ENCODE measurements around the gene LY9. TPM values are rescaled to one million over a fixed set of nuclear protein-coding genes. Genes with fewer than 3 reads are reported as not detected.
A peak's percentile ranks its signal among the peaks of the same experiment; 100 is the strongest.

Gene LY9
- total RNA-seq, 1 donor from 2014 or later: 0.49 TPM

GRCh38 chr1:160758521-160758920, 37.5 kb upstream of the LY9 start:
- intact Hi-C loops (cut with micrococcal nuclease): no loop called here
- peaks cover 17% of the 10 kb centered on the region for H3K36me3 Mint-ChIP-seq (ENCODE audit: low read depth)
- H3K9me3 Mint-ChIP-seq: peaks cover 28% of the 10 kb centered on the region
- no peak overlapping the region for H3K4me3 Mint-ChIP-seq
- H3K27ac Mint-ChIP-seq: no peak overlapping the region
- no peak for DNase-seq (ENCODE audit: low spot score)
- H3K4me1 Mint-ChIP-seq (ENCODE audit: low read depth): peaks cover 41% of the 10 kb centered on the region
- no peaks in the 10 kb centered on the region for H3K27me3 Mint-ChIP-seq (ENCODE audit: insufficient read depth)

DNA sequence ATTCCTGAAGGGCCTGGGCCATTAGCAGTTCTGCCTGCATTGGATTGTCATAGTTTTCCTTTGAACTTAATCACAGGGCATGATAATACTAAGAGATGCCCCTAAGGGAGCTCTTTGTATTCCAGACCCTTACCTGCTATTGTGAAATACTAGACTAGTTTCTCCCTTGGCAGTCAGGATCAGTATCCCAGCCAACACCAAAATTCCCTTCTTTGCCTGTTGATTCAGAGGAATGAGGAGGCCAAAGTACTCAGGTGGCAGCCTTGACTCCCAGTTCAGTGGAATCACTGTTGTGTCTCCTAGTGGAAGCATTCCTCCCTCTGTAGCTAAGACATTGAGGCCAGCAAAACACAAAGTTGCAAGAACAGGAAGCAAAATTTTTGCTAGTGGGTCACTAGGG, 36.2 kb upstream of the LY9 start:
- Mint-ChIP-seq H3K27ac (no peak overlapping the region), H3K9me3 (peaks cover 28% of the 10 kb centered on the region), H3K4me3 (no peak overlapping the region), H3K36me3 (ENCODE audit: low read depth) (peaks cover 9% of the 10 kb centered on the region), H3K4me1 (ENCODE audit: low read depth) (peaks cover 32% of the 10 kb centered on the region), H3K27me3 (ENCODE audit: insufficient read depth) (no peaks in the 10 kb centered on the region)
- intact Hi-C loops (cut with micrococcal nuclease): no loop called here
- no peak for DNase-seq (ENCODE audit: low spot score)

GRCh38 chr1:160761046-160761445, 34.9 kb upstream of the LY9 start:
- intact Hi-C loops (cut with micrococcal nuclease): no loop called here
- H3K4me1 Mint-ChIP-seq (ENCODE audit: low read depth): peaks cover 25% of the 10 kb centered on the region
- peaks cover 28% of the 10 kb centered on the region for H3K9me3 Mint-ChIP-seq
- H3K36me3 Mint-ChIP-seq (ENCODE audit: low read depth): peaks cover 9% of the 10 kb centered on the region
- DNase-seq (ENCODE audit: low spot score): no peak
- no peak overlapping the region for H3K27ac Mint-ChIP-seq
- H3K27me3 Mint-ChIP-seq (ENCODE audit: insufficient read depth): no peaks in the 10 kb centered on the region
- no peak overlapping the region for H3K4me3 Mint-ChIP-seq

- intact Hi-C loops (cut with micrococcal nuclease): no loop called here
- DNase-seq (ENCODE audit: low spot score): no peak
- H3K4me1 Mint-ChIP-seq (ENCODE audit: low read depth): peaks cover 24% of the 10 kb centered on the region
- no peak overlapping the region for H3K4me3 Mint-ChIP-seq
- H3K27ac Mint-ChIP-seq: no peak overlapping the region
- H3K27me3 Mint-ChIP-seq (ENCODE audit: insufficient read depth): no peaks in the 10 kb centered on the region
- peaks cover 6% of the 10 kb centered on the region for H3K36me3 Mint-ChIP-seq (ENCODE audit: low read depth)
- peaks cover 27% of the 10 kb centered on the region for H3K9me3 Mint-ChIP-seq
Measured at GRCh38 chr1:160761886-160762285, 34.1 kb upstream of the LY9 start.

- Mint-ChIP-seq H3K36me3 (ENCODE audit: low read depth) (peaks cover 4% of the 10 kb centered on the region), H3K4me3 (no peak overlapping the region), H3K27ac (no peak overlapping the region), H3K9me3 (peaks cover 21% of the 10 kb centered on the region), H3K27me3 (ENCODE audit: insufficient read depth) (no peaks in the 10 kb centered on the region), H3K4me1 (ENCODE audit: low read depth) (peaks cover 25% of the 10 kb centered on the region)
- intact Hi-C loops (cut with micrococcal nuclease): no loop called here
- DNase-seq (ENCODE audit: low spot score): no peak
Measured at GRCh38 chr1:160763993-160764392, 32.0 kb upstream of the LY9 start.

DNA sequence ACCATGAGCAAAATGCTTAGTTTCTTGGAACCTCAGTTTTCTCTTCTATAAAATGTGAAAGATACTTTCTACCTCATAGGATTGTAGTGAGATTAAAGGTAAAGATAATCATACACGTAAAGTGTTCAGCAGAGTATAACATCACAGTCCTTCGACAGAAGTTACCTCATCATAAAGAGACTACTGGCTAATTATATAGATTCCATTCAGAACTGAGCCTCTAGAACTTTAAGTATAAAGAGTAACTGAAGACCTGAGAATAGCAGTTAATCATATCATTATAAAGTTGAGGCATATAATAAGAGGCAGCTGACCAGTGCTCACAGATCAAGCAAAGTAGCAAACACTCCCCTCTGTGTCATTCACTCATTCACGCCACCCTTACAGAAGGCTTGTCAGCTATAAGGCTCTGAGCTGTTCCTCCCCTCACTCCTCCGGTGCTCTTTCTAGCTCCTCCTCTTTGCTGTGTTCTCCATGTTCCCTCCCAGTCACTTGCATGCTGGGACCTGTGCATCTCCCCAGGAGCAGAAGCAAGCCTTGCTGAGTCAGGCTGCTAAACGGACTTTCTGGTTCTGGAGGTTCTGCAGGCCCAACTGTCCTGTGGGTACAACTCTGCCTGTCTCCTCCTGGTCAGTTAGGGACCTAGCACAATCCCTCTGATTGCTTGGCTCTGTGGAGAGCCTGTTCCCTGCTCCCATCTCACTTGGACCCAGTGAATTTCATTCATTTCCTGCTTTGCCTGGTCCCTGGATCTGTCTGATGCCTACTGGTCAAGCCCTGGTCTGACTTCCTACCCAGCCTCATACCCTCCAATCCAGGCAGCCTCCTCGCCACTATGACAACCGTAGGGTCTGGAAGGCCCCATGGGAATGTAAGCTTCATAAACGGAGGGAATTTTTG, 28.3 kb upstream of the LY9 start:
- Mint-ChIP-seq H3K4me3 (peak overlapping the region; percentile 83), H3K9me3 (peaks cover 3% of the 10 kb centered on the region), H3K27ac (peak overlapping the region; percentile 89), H3K36me3 (ENCODE audit: low read depth) (peaks cover 5% of the 10 kb centered on the region), H3K27me3 (ENCODE audit: insufficient read depth) (no peaks in the 10 kb centered on the region), H3K4me1 (ENCODE audit: low read depth) (peaks cover 43% of the 10 kb centered on the region)
- no peak for DNase-seq (ENCODE audit: low spot score)
- intact Hi-C loops (cut with micrococcal nuclease): loop anchor here (1.0 to 5.0 kb wide), 11 partner anchors 11 to 184 kb away; partner anchors contain the start of gene LY9

DNA sequence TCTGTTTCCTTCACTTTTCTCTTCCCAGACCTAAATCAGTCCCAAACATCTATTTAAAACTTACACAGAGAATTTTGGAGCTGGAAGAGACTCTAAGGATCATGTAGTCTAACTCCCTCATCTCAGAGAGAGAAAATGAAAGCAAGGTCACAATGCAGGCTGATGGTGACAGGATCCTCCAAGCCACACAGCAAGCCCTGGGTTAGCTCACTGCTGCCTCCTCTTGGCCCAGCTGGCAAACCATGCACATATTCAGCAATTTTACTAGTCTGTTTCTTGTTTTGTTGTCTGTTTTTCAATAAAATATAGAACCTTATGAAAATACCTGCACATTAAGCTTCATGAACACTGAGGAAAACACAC, 27.7 kb upstream of the LY9 start:
- peaks cover 49% of the 10 kb centered on the region for H3K4me1 Mint-ChIP-seq (ENCODE audit: low read depth)
- peak; percentile 79 for DNase-seq (ENCODE audit: low spot score)
- H3K9me3 Mint-ChIP-seq: peaks cover 3% of the 10 kb centered on the region
- H3K27ac Mint-ChIP-seq: peak overlapping the region; percentile 89
- peak overlapping the region; percentile 83 for H3K4me3 Mint-ChIP-seq
- H3K27me3 Mint-ChIP-seq (ENCODE audit: insufficient read depth): no peaks in the 10 kb centered on the region
- intact Hi-C loops (cut with micrococcal nuclease): loop anchor here (1.0 to 5.0 kb wide), 8 partner anchors 27 to 183 kb away; no protein-coding TSS in a partner anchor
- H3K36me3 Mint-ChIP-seq (ENCODE audit: low read depth): peaks cover 5% of the 10 kb centered on the region

DNA sequence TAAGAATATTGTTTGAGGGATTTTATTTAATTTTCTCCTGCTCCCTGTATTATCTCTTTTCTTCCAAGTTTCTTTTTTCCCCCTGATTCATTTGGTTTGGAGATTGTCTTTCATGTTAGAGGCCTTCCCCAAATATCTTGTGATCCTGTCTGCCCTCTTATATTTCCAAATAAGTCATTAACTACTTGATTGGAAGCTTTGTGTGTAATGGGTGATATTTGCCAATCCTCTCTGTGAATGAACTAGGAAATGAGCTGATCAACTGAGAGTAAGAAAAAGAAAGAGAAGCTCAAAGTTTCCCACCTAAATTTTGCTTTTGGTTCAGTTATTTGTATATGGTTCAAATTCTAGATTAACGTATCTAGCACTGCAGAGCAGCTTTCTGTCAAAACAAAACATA, 23.6 kb upstream of the LY9 start:
- H3K4me1 Mint-ChIP-seq (ENCODE audit: low read depth): peaks cover 67% of the 10 kb centered on the region
- no peak overlapping the region for H3K27ac Mint-ChIP-seq
- peaks cover 3% of the 10 kb centered on the region for H3K36me3 Mint-ChIP-seq (ENCODE audit: low read depth)
- H3K27me3 Mint-ChIP-seq (ENCODE audit: insufficient read depth): no peaks in the 10 kb centered on the region
- no peak for DNase-seq (ENCODE audit: low spot score)
- H3K9me3 Mint-ChIP-seq: no peaks in the 10 kb centered on the region
- intact Hi-C loops (cut with micrococcal nuclease): no loop called here
- H3K4me3 Mint-ChIP-seq: no peak overlapping the region

DNA sequence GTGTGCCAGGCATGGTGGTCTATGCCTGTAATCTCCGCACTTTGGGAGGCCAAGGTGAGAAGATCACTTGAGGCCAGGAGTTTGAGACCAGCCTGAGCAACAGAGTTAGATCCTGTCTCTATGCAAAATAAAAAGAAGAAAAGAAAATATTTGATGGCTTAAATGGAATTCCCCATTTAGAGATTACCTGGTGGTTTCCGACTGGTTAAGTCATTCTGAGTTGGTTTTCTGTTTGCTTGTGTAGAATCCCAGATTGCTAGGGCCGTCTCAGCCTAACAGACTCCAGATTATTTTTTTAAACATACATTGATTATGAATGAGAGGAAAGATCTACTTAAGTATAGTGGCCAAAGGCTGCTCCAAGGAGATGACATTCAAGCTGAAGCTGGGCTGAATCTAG, 22.9 kb upstream of the LY9 start:
- no peak for DNase-seq (ENCODE audit: low spot score)
- Mint-ChIP-seq H3K4me1 (ENCODE audit: low read depth) (peaks cover 65% of the 10 kb centered on the region), H3K27me3 (ENCODE audit: insufficient read depth) (no peaks in the 10 kb centered on the region), H3K27ac (peak overlapping the region; percentile 80), H3K4me3 (no peak overlapping the region), H3K36me3 (ENCODE audit: low read depth) (peaks cover 3% of the 10 kb centered on the region), H3K9me3 (no peaks in the 10 kb centered on the region)
- intact Hi-C loops (cut with micrococcal nuclease): loop anchor here (1.0 kb wide), 1 partner anchor 9 kb away; no protein-coding TSS in a partner anchor

GRCh38 chr1:160774886-160775719, 20.9 kb upstream of the LY9 start:
- Mint-ChIP-seq H3K27me3 (ENCODE audit: insufficient read depth) (no peaks in the 10 kb centered on the region), H3K27ac (peak overlapping the region; percentile 64)
- no peak for DNase-seq (ENCODE audit: low spot score)

GRCh38 chr1:160776178-160776577, 19.8 kb upstream of the LY9 start:
- Mint-ChIP-seq H3K36me3 (ENCODE audit: low read depth) (peaks cover 3% of the 10 kb centered on the region), H3K4me1 (ENCODE audit: low read depth) (peaks cover 49% of the 10 kb centered on the region), H3K27ac (no peak overlapping the region), H3K9me3 (no peaks in the 10 kb centered on the region), H3K4me3 (no peak overlapping the region), H3K27me3 (ENCODE audit: insufficient read depth) (no peaks in the 10 kb centered on the region)
- intact Hi-C loops (cut with micrococcal nuclease): no loop called here
- no peak for DNase-seq (ENCODE audit: low spot score)

More at GRCh38 chr1:160774886-160775719, 20.9 kb upstream of the LY9 start:
- peak overlapping the region; percentile 52 for H3K4me3 Mint-ChIP-seq
- H3K4me1 Mint-ChIP-seq (ENCODE audit: low read depth): peaks cover 56% of the 10 kb centered on the region
- H3K36me3 Mint-ChIP-seq (ENCODE audit: low read depth): peaks cover 3% of the 10 kb centered on the region
- intact Hi-C loops (cut with micrococcal nuclease): no loop called here
- no peaks in the 10 kb centered on the region for H3K9me3 Mint-ChIP-seq

DNA sequence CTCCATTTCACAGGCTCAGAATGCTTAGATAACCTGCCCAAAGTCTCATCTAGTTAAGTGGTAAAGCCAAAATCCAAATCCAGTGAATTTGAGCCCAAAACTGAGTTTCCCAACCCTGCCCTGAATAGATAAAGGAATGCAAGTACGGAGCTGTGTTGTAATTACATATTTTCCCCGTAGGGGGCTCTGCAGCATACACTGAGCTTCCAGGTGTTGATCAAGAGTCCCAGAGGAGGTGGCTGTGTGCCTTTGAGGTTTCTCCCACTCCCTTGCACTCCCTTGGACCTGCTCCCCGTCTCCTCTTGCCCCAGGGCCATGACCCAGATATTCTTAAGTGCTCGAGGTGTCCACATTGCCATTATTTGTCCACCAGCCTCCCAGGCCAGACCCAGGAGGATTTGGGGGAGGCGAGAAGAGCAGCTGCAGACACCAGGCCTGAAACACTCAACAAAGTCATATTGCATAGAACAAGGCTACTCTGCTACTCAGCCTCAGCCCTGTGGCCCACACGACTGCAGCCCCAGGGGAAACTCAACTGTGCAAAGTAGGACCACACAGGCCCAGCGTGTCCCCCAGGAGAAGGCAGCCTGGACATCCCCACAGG, 18.4 kb upstream of the LY9 start:
- intact Hi-C loops (cut with micrococcal nuclease): loop anchor here (1.0 kb wide), 2 partner anchors 53 to 174 kb away; no protein-coding TSS in a partner anchor
- peaks cover 54% of the 10 kb centered on the region for H3K4me1 Mint-ChIP-seq (ENCODE audit: low read depth)
- H3K36me3 Mint-ChIP-seq (ENCODE audit: low read depth): no peaks in the 10 kb centered on the region
- H3K9me3 Mint-ChIP-seq: no peaks in the 10 kb centered on the region
- H3K4me3 Mint-ChIP-seq: no peak overlapping the region
- peak overlapping the region; percentile 48 for H3K27ac Mint-ChIP-seq
- H3K27me3 Mint-ChIP-seq (ENCODE audit: insufficient read depth): no peaks in the 10 kb centered on the region
- peak; percentile 32 for DNase-seq (ENCODE audit: low spot score)

Measured in activated T-helper 1 cell treated with anti-CD3 and anti-CD28 coated beads, Interleukin-12 subunit alpha, Interleukin-12 subunit beta, Interleukin-2, Interleukin-4 antibody, amounts not matched to agents 30 ng/mL and 10 ng/mL and 1 ng/mL, durations not matched to agents 14 hours and 24 hours and 36 hours (primary cell).